ENCODE results near the gene OPA3. TPM values are rescaled to one million over a fixed set of nuclear protein-coding genes. Genes with fewer than 3 reads are reported as not detected.
A peak's percentile ranks its signal among the peaks of the same experiment; 100 is the strongest.

Gene OPA3
- total RNA-seq, 2 experiments from 2014 or later, result 13.7 to 14.3 TPM

GRCh38 chr19:45523642-45524256 lies 60.9 kb downstream of the OPA3 start:
- ATAC-seq, result peak; percentile 98
- Mint-ChIP-seq H3K36me3 (ENCODE audit: low read depth) (peaks cover 41% of the 10 kb centered on the region), H3K27me3 (no peaks in the 10 kb centered on the region), H3K9me3 (no peaks in the 10 kb centered on the region), H3K4me1 (ENCODE audit: low read depth) (peaks cover 14% of the 10 kb centered on the region), H3K27ac (peak overlapping the region; percentile 58), H3K4me3 (no peak overlapping the region)
- TF ChIP-seq CTCF (IDR thresholded peaks at IDR 0.05), result peak; percentile 79
- intact Hi-C loops (cut with micrococcal nuclease), result loop anchor here (10.0 kb wide), 1 partner anchor 51 kb away; no protein-coding TSS in a partner anchor
- ChIA-PET POLR2A (interaction anchor here (1.2 kb wide), 2 partner anchors 9 to 118 kb away, joined by 4 read pairs; no protein-coding TSS in a partner anchor), CTCF (interaction anchor here (1.1 to 1.4 kb wide), 2 partner anchors 14 to 18 kb away, joined by 4 to 5 read pairs; no protein-coding TSS in a partner anchor)
- peak; percentile 82 for DNase-seq

GRCh38 chr19:45522010-45522941 lies 62.3 kb downstream of the OPA3 start:
- no peak for TF ChIP-seq CTCF (IDR thresholded peaks at IDR 0.05)
- POLR2A ChIA-PET, result no interaction called here
- H3K9me3 Mint-ChIP-seq, result no peaks in the 10 kb centered on the region
- H3K27ac Mint-ChIP-seq, result no peak overlapping the region
- no peaks in the 10 kb centered on the region for H3K27me3 Mint-ChIP-seq
- ATAC-seq (no peak), DNase-seq (no peak)
- intact Hi-C loops (cut with micrococcal nuclease), result loop anchor here (10.0 kb wide), 1 partner anchor 53 kb away; no protein-coding TSS in a partner anchor
- H3K36me3 Mint-ChIP-seq (ENCODE audit: low read depth), result peaks cover 45% of the 10 kb centered on the region
- H3K4me3 Mint-ChIP-seq, result no peak overlapping the region
- CTCF ChIA-PET, result interaction anchor here (1.0 to 1.5 kb wide), 3 partner anchors 12 to 120 kb away, joined by 3 to 4 read pairs (median 3); no protein-coding TSS in a partner anchor
- peaks cover 11% of the 10 kb centered on the region for H3K4me1 Mint-ChIP-seq (ENCODE audit: low read depth)

- no peak overlapping the region for H3K4me3 Mint-ChIP-seq
- ChIA-PET CTCF (interaction anchor here (1.1 kb wide), 1 partner anchor 40 kb away, joined by 3 read pairs; no protein-coding TSS in a partner anchor), POLR2A (no interaction called here)
- DNase-seq, result no peak
- no peak for TF ChIP-seq CTCF (IDR thresholded peaks at IDR 0.05)
- peaks cover 31% of the 10 kb centered on the region for H3K4me1 Mint-ChIP-seq (ENCODE audit: low read depth)
- intact Hi-C loops (cut with micrococcal nuclease), result no loop called here
- no peak overlapping the region for H3K27ac Mint-ChIP-seq
- ATAC-seq, result no peak
- no peaks in the 10 kb centered on the region for H3K9me3 Mint-ChIP-seq
- H3K36me3 Mint-ChIP-seq (ENCODE audit: low read depth), result peaks cover 36% of the 10 kb centered on the region
- H3K27me3 Mint-ChIP-seq, result no peaks in the 10 kb centered on the region
These were observed 66.2 kb downstream of the OPA3 start for GRCh38 chr19:45518469-45518826.

- Mint-ChIP-seq H3K36me3 (ENCODE audit: low read depth) (peaks cover 35% of the 10 kb centered on the region), H3K9me3 (no peaks in the 10 kb centered on the region), H3K27me3 (no peaks in the 10 kb centered on the region), H3K27ac (peak overlapping the region; percentile 20), H3K4me3 (no peak overlapping the region), H3K4me1 (ENCODE audit: low read depth) (peaks cover 34% of the 10 kb centered on the region)
- intact Hi-C loops (cut with micrococcal nuclease), result no loop called here
- ChIA-PET POLR2A (no interaction called here), CTCF (interaction anchor here (1.1 kb wide), 1 partner anchor 40 kb away, joined by 3 read pairs; no protein-coding TSS in a partner anchor)
- TF ChIP-seq CTCF (IDR thresholded peaks at IDR 0.05), result no peak
- DNase-seq (no peak), ATAC-seq (no peak)
These were observed 66.7 kb downstream of the OPA3 start for GRCh38 chr19:45517641-45518468.
